ENCODE results near the gene MYH15.

Gene MYH15

DNA sequence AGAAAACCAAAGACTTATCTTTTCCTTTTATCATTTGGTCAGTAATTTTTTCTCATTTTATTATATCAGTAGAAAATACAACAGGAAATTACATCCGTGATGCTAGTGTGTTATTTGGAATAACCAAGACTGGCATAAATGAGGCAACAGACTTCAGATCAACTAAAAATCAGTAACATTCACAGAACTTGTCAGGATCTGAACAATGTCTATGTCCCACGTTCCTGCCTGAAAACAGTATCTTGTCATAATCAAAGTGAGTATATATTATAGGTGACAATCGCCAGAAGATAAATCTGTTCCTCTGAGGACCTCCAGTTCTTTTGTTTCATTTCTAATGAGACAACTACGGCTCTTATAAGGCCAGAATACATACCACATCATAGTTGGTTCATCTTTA, 41.8 kb downstream of the MYH15 start:
- DNase-seq, result no peak

DNA sequence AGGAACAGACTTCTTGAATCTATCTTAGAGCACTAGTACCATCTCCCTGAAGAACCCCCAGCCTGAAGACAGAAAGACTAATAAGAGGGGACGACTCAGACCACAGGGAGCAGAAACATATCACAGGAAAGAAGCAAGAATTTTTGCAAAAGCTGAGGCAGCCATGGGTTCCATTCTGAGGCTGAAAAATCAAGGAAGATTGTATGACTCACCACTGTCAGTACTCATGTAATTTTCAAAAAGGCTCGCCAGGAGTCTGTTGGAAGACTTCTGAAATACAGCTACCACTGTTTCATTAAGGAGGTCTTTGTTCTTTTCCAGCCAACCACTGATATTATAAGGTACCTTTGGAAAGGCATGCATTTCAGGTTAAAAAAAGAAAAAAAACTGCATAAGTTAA, 47.5 kb downstream of the MYH15 start:
- no peak for DNase-seq

- DNase-seq, result no peak
Observed at GRCh38 chr3:108461661-108462111, 48.7 kb downstream of the MYH15 start.

DNA sequence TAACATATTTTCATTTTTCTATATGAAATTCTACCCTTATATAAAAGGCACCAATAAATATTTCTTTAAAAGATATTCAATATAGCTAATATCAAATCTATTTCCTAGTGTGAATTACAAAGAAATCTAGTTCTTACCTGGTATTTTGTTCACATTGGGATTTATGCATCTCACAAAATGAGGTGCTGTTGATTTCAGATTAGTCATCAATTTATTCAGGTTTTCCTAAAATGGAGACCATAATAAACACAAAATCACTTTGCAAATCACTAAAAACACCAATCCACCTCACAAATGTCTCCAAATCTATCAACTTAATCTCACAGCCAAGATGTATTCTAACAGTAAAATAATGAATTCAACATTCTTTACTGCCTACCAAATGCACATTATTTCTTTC, 51.2 kb downstream of the MYH15 start:
- DNase-seq, result no peak

DNA sequence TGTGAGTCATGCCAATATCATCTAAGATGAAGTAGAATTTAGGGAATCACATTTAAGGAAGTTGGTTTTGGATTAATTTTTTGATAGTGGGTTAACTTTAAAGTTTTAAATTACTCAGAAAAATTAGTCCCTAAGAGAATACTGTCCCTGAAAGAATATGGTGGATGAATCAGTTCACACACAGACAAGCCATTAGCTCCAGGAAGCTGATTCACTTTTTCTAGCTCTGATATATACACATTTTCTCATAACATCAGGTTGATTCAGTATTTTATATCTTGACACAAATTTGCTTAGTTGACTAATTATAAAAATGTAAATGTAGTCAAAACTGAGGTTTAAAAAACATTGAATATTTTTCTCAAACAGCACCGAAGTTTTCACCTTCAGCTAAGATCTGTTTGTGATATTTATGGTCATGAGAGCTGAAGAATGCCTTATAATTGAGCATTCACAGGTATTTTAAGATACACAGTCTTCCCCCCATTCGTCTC, 55.1 kb downstream of the MYH15 start:
- no peak for DNase-seq

GRCh38 chr3:108453565-108453964, 56.8 kb downstream of the MYH15 start:
- no peak for DNase-seq

DNA sequence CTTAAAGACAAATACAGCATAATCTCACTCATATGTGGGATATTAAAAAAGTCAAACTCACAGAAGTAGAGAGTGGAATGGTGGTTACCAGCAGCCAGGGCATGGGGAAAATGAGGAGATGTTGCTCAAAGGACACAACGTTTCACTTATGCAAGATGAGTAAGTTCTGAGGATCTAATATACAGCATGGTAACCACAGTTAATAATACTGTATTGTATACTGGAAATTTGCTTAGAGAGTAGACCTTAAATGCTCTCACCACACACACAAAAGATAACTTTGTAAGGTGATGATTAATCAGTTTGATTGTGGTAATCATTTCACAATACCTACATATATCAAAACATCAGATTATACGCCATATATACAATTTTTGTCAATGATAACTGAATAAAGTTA, 60.0 kb downstream of the MYH15 start:
- DNase-seq, result no peak

DNA sequence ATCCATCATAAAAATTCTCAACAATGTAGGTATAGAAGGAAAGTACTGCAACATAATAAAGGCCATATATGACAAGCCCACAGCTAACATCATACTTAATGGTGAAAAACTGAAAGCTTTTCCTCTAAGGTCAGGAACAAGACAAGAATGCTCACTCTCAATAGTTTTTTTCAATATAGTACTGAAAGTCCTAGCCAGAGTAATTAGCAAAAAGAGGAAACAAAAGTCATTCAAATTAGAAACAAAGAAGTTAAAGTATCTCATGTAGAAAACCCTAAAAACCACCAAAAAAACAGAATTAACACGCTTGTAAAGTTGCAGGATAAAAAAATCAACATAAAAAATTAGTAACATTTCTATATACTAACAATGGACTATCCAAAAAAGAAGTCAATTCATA, 61.8 kb downstream of the MYH15 start:
- no peak for DNase-seq

- DNase-seq, result no peak
Observed at GRCh38 chr3:108447096-108447847, 63.1 kb downstream of the MYH15 start.

DNA sequence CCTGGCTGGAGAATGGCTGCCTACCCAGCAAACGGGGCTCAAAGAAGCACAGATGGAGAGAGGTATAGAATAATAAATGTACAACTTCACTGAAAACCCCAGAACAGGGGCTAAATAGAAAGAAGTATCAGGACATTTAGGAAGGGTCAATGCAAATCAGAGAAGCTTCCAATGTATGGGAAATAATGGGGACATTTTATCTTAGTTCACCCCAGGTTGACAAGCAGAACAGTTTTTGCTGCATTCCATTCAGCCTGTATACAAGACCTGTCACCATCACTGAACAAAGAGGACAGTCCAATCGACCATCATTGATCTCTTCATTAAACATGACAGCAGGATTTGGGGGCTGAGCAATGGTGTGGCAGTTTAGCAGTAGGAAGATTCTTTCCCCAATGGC, 68.1 kb downstream of the MYH15 start:
- no peak for DNase-seq

- DNase-seq, result no peak
Observed at GRCh38 chr3:108441518-108441917, 68.9 kb downstream of the MYH15 start.

- no peak for DNase-seq
Observed at GRCh38 chr3:108441071-108441507, 69.3 kb downstream of the MYH15 start.

DNA sequence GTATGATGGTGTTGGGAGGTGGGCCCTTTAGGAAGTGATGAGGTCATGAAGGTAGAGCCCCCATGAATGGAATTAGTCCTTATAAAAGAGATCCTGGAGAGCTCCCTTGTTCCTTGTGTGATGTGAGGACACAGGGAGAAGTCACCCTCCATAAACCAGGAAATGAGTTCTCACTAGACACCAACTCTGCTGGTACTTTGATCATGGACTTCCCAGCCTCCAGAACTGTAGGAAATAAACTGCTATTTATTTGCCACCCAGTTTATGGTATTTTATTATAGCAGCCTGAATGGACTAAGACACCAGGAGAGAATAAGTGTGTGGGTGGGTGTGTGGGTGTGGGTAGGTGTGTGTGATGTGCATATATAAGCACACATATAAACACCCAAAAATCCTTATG, 71.9 kb downstream of the MYH15 start:
- no peak for DNase-seq

DNA sequence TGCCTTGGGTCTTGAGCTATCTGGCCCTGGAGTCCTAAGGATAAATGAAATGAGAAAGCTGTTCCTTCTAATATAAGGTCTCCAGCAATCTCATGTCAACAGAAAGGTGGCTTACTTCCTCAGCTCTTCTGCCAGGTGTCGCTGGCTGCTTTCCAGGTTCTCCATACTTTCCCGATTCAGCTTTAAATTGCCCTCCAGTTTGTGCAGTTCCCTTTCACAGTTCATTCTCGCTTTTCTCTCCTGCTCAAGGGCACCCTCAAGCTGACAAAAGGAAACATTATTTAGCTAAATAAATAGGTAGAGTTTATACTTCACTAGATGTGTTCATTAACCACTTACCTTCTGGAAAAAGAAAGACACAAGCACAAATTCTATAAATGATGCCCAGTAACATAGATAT, 73.0 kb downstream of the MYH15 start:
- DNase-seq, result no peak

DNA sequence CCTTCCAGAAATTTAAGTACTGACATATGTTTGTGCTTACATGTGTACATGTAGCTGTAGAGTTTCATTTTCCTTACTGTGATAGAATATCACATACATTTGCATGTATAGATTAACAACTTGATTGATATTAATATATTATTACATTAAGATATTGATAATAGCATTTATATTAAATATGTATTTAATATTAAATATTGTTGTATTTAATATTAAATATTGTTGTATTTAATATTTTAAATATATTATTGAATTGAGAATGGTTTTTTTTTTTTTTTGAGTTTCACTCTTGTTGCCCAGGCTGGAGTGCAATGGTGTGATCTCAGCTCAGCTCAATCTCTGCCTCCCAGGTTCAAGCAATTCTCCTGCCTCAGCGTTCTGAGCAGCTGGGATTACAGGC, 76.5 kb downstream of the MYH15 start:
- no peak for DNase-seq

GRCh38 chr3:108432431-108432830, 78.0 kb downstream of the MYH15 start:
- DNase-seq, result no peak

GRCh38 chr3:108430540-108430939, 79.9 kb downstream of the MYH15 start:
- DNase-seq, result no peak

- no peak for DNase-seq
Observed at GRCh38 chr3:108428586-108428985, 81.8 kb downstream of the MYH15 start.

DNA sequence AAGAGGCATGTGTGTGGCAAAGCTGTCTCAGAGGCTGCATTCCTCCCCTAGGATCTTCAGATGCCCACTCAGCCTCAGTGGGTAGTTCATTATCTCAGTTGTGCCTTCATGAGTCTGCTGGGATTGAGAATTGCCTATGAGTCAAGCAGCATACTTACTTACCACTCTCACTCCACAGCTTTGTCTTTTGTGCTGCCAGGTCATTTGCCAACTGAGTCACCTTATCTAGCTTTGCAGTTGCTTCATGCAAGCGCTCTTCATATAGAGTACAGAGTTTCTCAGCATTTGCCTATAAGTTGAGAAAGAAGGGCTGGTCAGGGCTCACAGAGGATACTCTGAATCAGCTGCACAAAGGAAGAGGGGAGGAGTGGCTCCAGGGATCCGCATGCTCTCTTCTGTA, 89.5 kb downstream of the MYH15 start:
- DNase-seq, result no peak

DNA sequence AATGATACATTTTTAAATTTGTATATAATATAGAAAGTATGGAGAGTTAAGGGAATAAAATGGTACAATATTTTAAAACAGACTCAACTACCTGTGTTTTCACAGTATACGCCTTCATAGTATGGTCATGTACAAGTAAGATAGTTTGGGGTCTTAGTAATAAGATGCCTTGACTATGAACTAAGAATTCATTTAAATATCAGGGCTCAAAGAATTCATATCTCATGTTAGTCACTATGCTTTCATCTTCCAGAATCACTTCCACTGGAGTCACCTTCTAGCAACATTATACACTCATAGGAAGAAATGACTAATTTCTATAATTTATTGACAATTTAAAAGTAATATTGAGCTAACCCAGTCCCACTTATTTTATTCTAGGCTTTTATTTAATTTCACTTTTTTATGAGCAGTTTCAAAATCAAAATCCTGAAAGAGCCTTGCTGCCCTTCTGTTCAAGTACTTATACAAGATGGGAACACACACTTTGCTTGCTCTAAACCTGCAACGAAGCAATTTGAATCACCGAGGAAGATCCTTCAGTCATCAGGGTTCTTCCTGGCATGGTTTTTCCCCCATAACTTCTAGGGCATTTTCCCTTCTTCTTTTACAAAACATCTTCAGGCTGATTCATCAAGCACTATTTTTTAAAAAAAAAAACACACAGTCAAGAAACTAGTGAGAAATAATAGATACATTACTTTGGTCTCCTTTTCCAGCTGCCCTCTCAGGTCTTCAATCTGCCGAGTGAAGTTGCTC, 94.1 kb downstream of the MYH15 start:
- no peak for DNase-seq

DNA sequence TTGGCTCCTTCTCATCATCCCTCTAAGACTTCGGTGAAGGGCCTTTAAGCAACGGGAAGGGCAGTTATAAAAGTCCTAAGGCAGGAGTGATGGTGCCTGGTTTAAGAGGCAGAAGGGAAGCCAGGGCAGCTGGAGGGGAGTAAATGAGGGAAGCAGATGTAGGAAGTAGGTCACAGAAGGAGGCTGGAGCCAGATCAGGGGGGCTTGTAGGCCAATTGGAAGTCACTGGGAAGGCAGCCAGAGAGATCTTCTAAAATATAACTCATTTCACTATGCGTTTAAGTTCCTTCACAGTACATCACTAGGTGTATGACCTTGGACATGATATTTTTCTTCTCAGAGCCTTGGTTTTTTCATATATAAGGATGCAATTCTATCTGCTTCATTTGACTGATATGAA, 94.7 kb downstream of the MYH15 start:
- no peak for DNase-seq

DNA sequence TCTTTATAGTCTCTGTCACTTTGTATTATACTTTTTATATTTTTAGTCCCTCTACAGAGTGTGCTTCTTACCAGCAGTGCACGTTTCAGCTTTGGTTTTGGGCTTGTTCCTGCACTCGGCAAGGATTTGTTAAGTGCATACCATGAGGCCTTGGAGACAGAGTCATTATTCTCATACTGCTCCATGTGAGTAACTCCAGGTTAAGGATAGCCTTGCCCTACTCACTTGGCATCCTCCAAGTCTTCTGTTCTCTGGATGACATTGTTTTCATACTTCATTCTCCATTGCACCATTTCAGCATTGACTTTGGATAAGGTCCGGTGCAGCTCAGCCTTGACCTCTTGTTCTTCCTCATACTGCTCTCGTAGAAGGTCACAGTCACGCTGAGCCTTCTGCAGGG, 96.4 kb downstream of the MYH15 start:
- no peak for DNase-seq

DNA sequence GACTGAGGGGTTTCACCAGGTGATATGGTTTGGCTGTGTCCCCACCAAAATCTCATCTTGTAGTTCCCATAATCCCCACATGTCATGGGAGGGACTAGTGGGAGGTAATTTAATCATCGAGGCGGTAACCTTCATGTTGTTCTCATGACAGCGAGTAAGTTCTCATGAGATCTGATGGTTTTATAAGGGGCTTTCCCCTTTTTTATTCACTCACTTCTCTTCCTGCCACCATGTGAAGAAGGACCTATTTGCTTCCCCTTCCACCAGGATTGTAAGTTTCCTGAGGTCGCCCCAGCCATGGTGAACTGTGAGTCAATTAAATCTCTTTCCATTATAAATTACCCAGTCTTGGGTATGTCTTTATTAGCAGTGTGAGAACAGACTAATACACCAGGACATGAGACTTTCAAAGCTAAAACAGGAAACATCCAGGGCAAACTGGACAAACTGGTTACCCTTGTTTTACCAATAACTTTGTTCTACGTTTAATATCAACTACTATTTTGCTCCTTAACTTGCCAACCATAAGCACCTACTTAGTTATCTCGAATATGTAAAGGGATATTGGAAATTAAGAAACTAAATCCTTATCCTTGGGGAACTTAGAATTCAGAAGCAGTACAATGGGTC, 98.2 kb downstream of the MYH15 start:
- no peak for DNase-seq

GRCh38 chr3:108410531-108410984, 99.8 kb downstream of the MYH15 start:
- no peak for DNase-seq

Data from CD4-positive, alpha-beta T cell treated with Interleukin-21 for 1 hour (primary cell).